ENCODE results near the gene TPST1.
"Not testable (repeated sequence)": the region's sequence is repeated elsewhere in the genome, so short reads cannot be mapped to it uniquely, and the experiment has no call there.

Gene TPST1

DNA sequence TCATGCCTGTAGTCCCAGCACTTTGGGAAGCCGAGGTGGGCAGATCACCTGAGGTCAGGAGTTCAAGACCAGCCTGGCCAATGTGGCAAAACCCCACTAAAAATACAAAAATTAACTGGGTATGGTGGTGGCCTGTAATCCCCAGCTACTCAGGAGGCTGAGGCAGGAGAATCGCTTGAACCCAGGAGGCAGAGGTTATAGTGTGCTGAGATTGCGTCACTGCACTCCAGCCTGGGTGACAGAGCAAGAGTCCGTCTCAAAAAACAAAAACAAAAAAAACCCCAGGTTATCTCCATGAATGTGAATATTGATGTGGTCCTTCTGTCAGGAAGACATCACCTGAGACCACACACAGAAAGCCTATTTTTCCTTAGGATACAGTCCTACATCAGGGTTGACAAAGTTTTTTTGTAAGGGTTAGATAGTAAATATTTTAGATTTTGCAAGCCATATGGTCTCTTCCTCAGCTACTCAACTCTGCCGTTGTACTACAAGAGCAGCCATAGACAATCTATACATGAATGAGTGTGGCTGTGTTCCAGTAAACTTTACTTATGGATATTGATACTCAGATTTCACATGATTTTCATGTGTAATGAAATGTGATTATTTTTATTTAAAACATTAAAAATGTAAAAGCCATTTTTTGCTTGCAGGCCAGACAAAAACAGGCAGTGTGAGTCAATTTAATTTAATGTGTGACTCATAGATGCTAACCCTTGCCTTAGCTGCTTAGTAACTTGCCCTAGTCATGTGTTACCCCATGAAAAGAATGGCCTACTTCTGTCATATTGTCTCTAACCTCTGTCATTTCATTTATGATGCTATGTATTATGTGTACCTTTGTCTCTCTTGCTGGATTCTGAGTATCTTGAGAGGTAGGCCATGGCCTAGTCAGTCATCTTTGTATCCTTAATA, 78.1 kb downstream of the TPST1 start:
- DNase-seq (ENCODE audit: low read depth, low spot score): no peak

- DNase-seq (ENCODE audit: low read depth, low spot score): no peak
Observed at GRCh38 chr7:66296001-66296521, 90.9 kb downstream of the TPST1 start.

- DNase-seq (ENCODE audit: low read depth, low spot score): no peak
Observed at GRCh38 chr7:66296557-66296956, 91.4 kb downstream of the TPST1 start.

GRCh38 chr7:66297579-66297978, 92.4 kb downstream of the TPST1 start:
- no peak for DNase-seq (ENCODE audit: low read depth, low spot score)

DNA sequence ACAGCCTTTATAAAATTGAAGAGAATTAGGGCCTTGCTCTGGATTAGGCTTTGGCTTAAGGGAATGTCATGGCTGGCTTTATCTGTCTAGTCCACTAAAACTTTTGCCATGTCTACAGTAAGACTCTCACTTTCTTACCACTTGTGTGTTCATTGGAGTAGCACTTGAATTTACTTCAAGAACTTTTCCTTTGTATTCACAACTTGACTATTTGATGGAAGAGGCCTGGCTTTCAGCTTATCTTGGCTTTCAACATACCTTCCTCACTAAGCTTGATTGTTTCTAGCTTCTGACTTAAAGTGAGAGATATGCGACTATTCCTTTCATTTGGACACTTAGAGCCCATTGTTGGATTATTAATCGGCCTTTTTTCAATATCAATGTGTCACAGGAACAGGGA, 96.1 kb downstream of the TPST1 start:
- no peak for DNase-seq (ENCODE audit: low read depth, low spot score)

GRCh38 chr7:66301737-66302136, 96.6 kb downstream of the TPST1 start:
- DNase-seq (ENCODE audit: low read depth, low spot score): no peak

GRCh38 chr7:66303454-66304155, 98.5 kb downstream of the TPST1 start:
- DNase-seq (ENCODE audit: low read depth, low spot score): no peak

GRCh38 chr7:66304536-66304935, 99.4 kb downstream of the TPST1 start:
- no peak for DNase-seq (ENCODE audit: low read depth, low spot score)

GRCh38 chr7:66306243-66306642, 101.1 kb downstream of the TPST1 start:
- no peak for DNase-seq (ENCODE audit: low read depth, low spot score)

GRCh38 chr7:66307591-66308215, 102.6 kb downstream of the TPST1 start:
- no peak for DNase-seq (ENCODE audit: low read depth, low spot score)

- DNase-seq (ENCODE audit: low read depth, low spot score): no peak
Observed at GRCh38 chr7:66308411-66308810, 103.3 kb downstream of the TPST1 start.

GRCh38 chr7:66310620-66311019, 105.5 kb downstream of the TPST1 start:
- DNase-seq (ENCODE audit: low read depth, low spot score): no peak

GRCh38 chr7:66313886-66314568, 108.9 kb downstream of the TPST1 start:
- no peak for DNase-seq (ENCODE audit: low read depth, low spot score)

DNA sequence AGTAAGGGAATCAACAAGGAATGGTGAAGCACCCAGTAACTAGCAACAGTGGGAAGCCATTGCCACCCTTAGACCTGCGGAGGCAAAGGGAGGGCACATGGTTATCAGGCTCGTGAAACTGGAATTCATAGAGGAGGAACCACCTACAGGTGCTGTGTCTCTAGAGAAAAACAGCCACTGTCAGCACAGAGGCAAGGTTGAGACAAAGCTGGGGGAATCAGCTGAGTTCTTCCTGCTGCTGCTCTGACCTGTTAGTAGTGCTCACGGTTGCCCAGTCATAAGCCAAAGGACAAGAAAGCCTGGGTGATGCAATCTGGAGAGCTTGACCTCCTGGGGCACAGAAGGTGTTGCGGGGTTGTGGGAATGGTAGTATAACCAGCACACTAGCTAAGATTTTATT, 110.1 kb downstream of the TPST1 start:
- no peak for DNase-seq (ENCODE audit: low read depth, low spot score)

DNA sequence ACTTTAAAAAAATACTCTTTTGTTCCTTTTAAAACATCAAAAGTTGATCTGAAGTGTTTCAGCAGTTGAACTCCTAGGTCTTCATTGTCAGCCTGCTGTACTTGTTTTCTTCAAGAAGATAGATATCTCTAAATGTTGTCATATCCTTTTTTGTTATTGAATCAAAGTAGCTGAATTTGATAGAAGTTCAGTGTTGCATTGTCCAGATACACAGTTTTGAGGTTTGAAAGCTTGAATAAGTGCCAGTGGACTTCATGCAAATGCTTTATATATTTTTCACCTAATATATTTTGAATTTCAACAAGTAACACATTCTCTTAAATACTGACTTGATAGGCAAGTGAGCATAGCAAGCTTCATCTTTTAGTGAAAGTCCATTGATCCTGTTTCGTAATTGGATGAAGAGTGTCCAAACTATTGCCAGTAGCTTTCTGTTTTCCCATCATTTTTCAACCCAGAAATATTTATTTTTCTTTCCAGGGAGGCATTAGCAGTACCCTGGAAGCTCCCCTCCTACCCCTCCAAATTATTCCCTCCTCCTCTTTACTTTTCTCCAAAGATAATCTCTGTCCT, 114.4 kb downstream of the TPST1 start:
- DNase-seq (ENCODE audit: low read depth, low spot score): no peak

DNA sequence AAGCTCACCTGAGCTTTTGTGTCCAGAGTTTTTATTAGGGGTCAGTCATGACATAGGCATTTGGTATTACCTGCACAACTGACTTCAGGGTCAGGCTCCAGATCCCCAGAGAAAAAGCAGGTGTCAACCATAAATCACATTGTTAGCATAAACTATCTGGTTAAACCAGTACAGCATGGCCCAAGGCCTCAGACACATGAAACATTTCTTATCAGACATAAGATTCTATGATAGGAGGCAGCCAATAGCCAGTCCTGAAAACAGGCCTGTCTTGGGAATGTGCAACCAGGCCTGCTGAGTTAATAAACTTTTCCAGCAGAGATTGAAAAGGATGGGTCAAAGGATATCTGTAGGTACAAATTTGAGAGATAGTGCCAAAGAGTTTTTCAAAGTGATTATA, 116.1 kb downstream of the TPST1 start:
- DNase-seq (ENCODE audit: low read depth, low spot score): no peak

DNA sequence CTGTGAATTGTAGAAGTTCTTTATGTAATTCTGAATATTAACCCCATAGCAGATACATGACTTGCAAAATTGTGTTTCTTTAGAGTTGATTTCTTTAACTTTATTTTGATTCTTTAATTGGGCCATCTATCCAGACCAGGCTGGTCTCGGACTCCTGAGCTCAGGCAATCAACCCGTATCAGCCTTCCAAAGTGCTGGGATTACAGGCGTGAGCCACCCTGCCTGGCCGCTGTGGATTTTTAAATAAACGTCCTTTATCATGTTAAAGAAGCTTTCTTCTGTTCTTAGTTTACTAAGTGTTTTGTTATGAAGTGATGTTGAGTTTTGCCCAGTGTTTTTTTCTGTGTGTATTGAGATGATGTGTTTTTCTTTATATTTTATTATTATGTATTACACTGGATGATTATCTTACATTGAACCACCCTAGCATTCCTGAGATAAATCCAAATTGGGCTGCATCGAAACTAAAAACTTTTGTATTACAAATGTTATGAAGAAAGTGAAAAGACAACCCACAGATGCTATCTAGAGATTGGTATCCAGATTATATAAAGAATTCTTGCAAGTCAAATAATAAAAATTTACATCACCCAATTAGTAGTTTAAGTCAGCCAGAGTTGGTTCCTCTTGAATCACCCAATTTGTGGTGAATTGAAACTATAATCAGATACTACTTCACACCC, 118.1 kb downstream of the TPST1 start:
- no peak for DNase-seq (ENCODE audit: low read depth, low spot score)

- DNase-seq (ENCODE audit: low read depth, low spot score): not testable (repeated sequence)
Observed at GRCh38 chr7:66324985-66325384, 119.9 kb downstream of the TPST1 start.

- DNase-seq (ENCODE audit: low read depth, low spot score): peak; percentile 12
Observed at GRCh38 chr7:66326501-66327215, 121.5 kb downstream of the TPST1 start.

GRCh38 chr7:66330961-66331360, 125.8 kb downstream of the TPST1 start:
- DNase-seq (ENCODE audit: low read depth, low spot score): no peak

Data from brain pericyte (primary cell).